Endothelial cell (in vitro differentiated cells): ENCODE measurements around the gene FBXO9. TPM values are rescaled to one million over a fixed set of nuclear protein-coding genes. Genes with fewer than 3 reads are reported as not detected.
A peak's percentile ranks its signal among the peaks of the same experiment; 100 is the strongest.

Source experiments
- DNase-seq: peaks from one replicate; pipeline ENCODE4 v3.0.0; 2021; ENCODE audit warnings: low spot score
- H3K27ac Mint-ChIP-seq: one replicate; pipeline ENCODE4 v1.8.0; 2021; ENCODE audit warnings: mixed read lengths, inconsistent platforms; ENCODE audit not compliant: unreplicated experiment
- H3K27me3 Mint-ChIP-seq: one replicate; pipeline ENCODE4 v1.8.0; 2021; ENCODE audit warnings: mild to moderate bottlenecking, moderate library complexity, mixed read lengths, inconsistent platforms; ENCODE audit not compliant: unreplicated experiment
- H3K36me3 Mint-ChIP-seq: one replicate; pipeline ENCODE4 v1.8.0; 2021; ENCODE audit warnings: mild to moderate bottlenecking, low read depth, mixed read lengths, inconsistent platforms; ENCODE audit not compliant: unreplicated experiment
- H3K4me1 Mint-ChIP-seq: one replicate; pipeline ENCODE4 v1.8.0; 2021; ENCODE audit warnings: mild to moderate bottlenecking, mixed read lengths, inconsistent platforms; ENCODE audit not compliant: unreplicated experiment
- H3K4me3 Mint-ChIP-seq: one replicate; pipeline ENCODE4 v1.8.0; 2021; ENCODE audit warnings: mild to moderate bottlenecking, mixed read lengths, inconsistent platforms; ENCODE audit not compliant: unreplicated experiment
- H3K9me3 Mint-ChIP-seq: one replicate; pipeline ENCODE4 v1.8.0; 2021; ENCODE audit warnings: mixed read lengths, inconsistent platforms; ENCODE audit not compliant: unreplicated experiment
- CTCF ChIP-seq: fragments of 200-600 bp; sonication (generic); IDR thresholded peaks from one replicate; pipeline ENCODE4 v1.5.0; 2021; ENCODE audit warnings: antibody characterized with exemption; ENCODE audit not compliant: unreplicated experiment
- total RNA-seq: library from RNA; stranded (reverse); fragmentation: NEBNext Ultra II Directional; extraction: Animal tissue kit (Norgen Biotek cat#: 25700); gene quantifications from one replicate; pipeline ENCODE4 v1.2.1, GENCODE V29; 2021; ENCODE audit not compliant: unreplicated experiment

The FBXO9 gene
- total RNA-seq, 1 donor from 2014 or later = 61.5 TPM

- Mint-ChIP-seq H3K27ac (peak overlapping the region; percentile 61), H3K36me3 (no peaks in the 10 kb centered on the region), H3K4me3 (peak overlapping the region; percentile 93), H3K27me3 (peaks cover 3% of the 10 kb centered on the region), H3K9me3 (no peaks in the 10 kb centered on the region), H3K4me1 (peaks cover 5% of the 10 kb centered on the region)
- no peak for DNase-seq
- TF ChIP-seq CTCF = no peak
Measured at GRCh38 chr6:53066874-53067706, 1.9 kb downstream of the FBXO9 start.

GRCh38 chr6:53067849-53068361 lies 2.7 kb downstream of the FBXO9 start:
- no peak overlapping the region for H3K4me3 Mint-ChIP-seq
- no peaks in the 10 kb centered on the region for H3K9me3 Mint-ChIP-seq
- peaks cover 3% of the 10 kb centered on the region for H3K27me3 Mint-ChIP-seq
- DNase-seq = no peak
- peaks cover 2% of the 10 kb centered on the region for H3K4me1 Mint-ChIP-seq
- H3K36me3 Mint-ChIP-seq = no peaks in the 10 kb centered on the region
- no peak for TF ChIP-seq CTCF
- H3K27ac Mint-ChIP-seq = no peak overlapping the region

- DNase-seq = no peak
- no peak for TF ChIP-seq CTCF
- H3K36me3 Mint-ChIP-seq = no peaks in the 10 kb centered on the region
- no peak overlapping the region for H3K27ac Mint-ChIP-seq
- H3K4me3 Mint-ChIP-seq = no peak overlapping the region
- H3K9me3 Mint-ChIP-seq = no peaks in the 10 kb centered on the region
- peaks cover 2% of the 10 kb centered on the region for H3K27me3 Mint-ChIP-seq
- H3K4me1 Mint-ChIP-seq = peaks cover 2% of the 10 kb centered on the region
Measured at GRCh38 chr6:53069427-53069826, 4.2 kb downstream of the FBXO9 start.

- H3K27me3 Mint-ChIP-seq = peaks cover 2% of the 10 kb centered on the region
- H3K4me3 Mint-ChIP-seq = no peak overlapping the region
- no peak overlapping the region for H3K27ac Mint-ChIP-seq
- TF ChIP-seq CTCF = no peak
- H3K4me1 Mint-ChIP-seq = peaks cover 2% of the 10 kb centered on the region
- DNase-seq = no peak
- no peaks in the 10 kb centered on the region for H3K9me3 Mint-ChIP-seq
- no peaks in the 10 kb centered on the region for H3K36me3 Mint-ChIP-seq
Measured at GRCh38 chr6:53070806-53071205, 5.6 kb downstream of the FBXO9 start.

GRCh38 chr6:53074347-53074746 lies 9.1 kb downstream of the FBXO9 start:
- no peak for DNase-seq
- Mint-ChIP-seq H3K36me3 (no peaks in the 10 kb centered on the region), H3K27ac (no peak overlapping the region), H3K4me3 (no peak overlapping the region), H3K9me3 (no peaks in the 10 kb centered on the region), H3K27me3 (no peaks in the 10 kb centered on the region), H3K4me1 (no peaks in the 10 kb centered on the region)
- TF ChIP-seq CTCF = no peak
